DOHH2 (cell line): ENCODE measurements around the gene CREM.

Experiments
- H3F3A ChIP-seq: fragments of 200-600 bp; sonication (generic), shearing (Covaris generic); 2 replicates; pipeline ENCODE4 v1.6.0; 2016; ENCODE audit warnings: antibody characterized with exemption, mild to moderate bottlenecking; ENCODE audit not compliant: control insufficient read depth, insufficient read depth
- H3K27ac ChIP-seq: fragments of 200-600 bp; sonication (generic); 2 replicates; pipeline ENCODE4 v1.5.1; 2014; ENCODE audit warnings: low read depth, mild to moderate bottlenecking, low read length, moderate library complexity
- H3K27me3 ChIP-seq: fragments of 200-600 bp; sonication (generic); 2 replicates; pipeline ENCODE4 v1.6.1; 2014; ENCODE audit warnings: mild to moderate bottlenecking, low read length, mixed read lengths; ENCODE audit not compliant: control insufficient read depth
- H3K36me3 ChIP-seq: fragments of 200-600 bp; sonication (generic); 2 replicates; pipeline ENCODE4 v1.6.1; 2014; ENCODE audit warnings: mild to moderate bottlenecking, low read length, moderate library complexity, mixed read lengths; ENCODE audit not compliant: control insufficient read depth
- H3K4me1 ChIP-seq: fragments of 200-600 bp; sonication (generic); 2 replicates; pipeline ENCODE4 v1.6.1; 2014; ENCODE audit warnings: mild to moderate bottlenecking, low read length, mixed read lengths; ENCODE audit not compliant: control insufficient read depth
- H3K4me2 ChIP-seq: fragments of 200-600 bp; sonication (generic); 2 replicates; pipeline ENCODE4 v1.6.0; 2014; ENCODE audit warnings: mild to moderate bottlenecking, low read length, moderate library complexity
- H3K4me3 ChIP-seq: fragments of 200-600 bp; sonication (generic); 2 replicates; pipeline ENCODE4 v1.5.1; 2014; ENCODE audit warnings: mild to moderate bottlenecking, low read length, mixed read lengths
- H3K79me2 ChIP-seq: fragments of 200-600 bp; sonication (generic); 2 replicates; pipeline ENCODE4 v1.6.1; 2014; ENCODE audit warnings: mild to moderate bottlenecking, low read length, mixed read lengths; ENCODE audit not compliant: control insufficient read depth
- H3K9me2 ChIP-seq: fragments of 200-600 bp; sonication (generic); replicated peaks from 2 replicates; pipeline ENCODE4 v1.6.1; 2014; ENCODE audit warnings: mild to moderate bottlenecking, low read length, mixed read lengths; ENCODE audit not compliant: control insufficient read depth
- H3K9me3 ChIP-seq: fragments of 200-600 bp; sonication (generic); 2 replicates; pipeline ENCODE4 v1.6.1; 2014; ENCODE audit warnings: antibody characterized with exemption, low read length, mixed read lengths; ENCODE audit not compliant: control insufficient read depth, insufficient read depth
- H4K20me1 ChIP-seq: fragments of 200-600 bp; sonication (generic); 2 replicates; pipeline ENCODE4 v1.6.0; 2014; ENCODE audit warnings: low read depth, mild to moderate bottlenecking, antibody characterized with exemption, low read length, moderate library complexity; ENCODE audit not compliant: control insufficient read depth, insufficient read depth
- CTCF ChIP-seq: fragments of 200-600 bp; sonication (generic); IDR thresholded peaks from one replicate; pipeline ENCODE4 v1.5.1; 2014; ENCODE audit warnings: antibody characterized with exemption, mild to moderate bottlenecking, low read depth, low read length; ENCODE audit not compliant: poor library complexity, severe bottlenecking
- EZH2phosphoT487 ChIP-seq: fragments of 200-600 bp; sonication (generic); IDR thresholded peaks from 2 replicates; pipeline ENCODE4 v1.6.1; 2017; ENCODE audit warnings: borderline replicate concordance, mild to moderate bottlenecking, antibody characterized with exemption, low read length, moderate library complexity, mixed read lengths

The CREM gene

GRCh38 chr10:35192645-35193249 lies 66.1 kb downstream of the CREM start:
- TF ChIP-seq EZH2phosphoT487 (no peak), CTCF (no peak)
- no peak overlapping the region for H3K27ac ChIP-seq
- no peak overlapping the region for H3K4me2 ChIP-seq
- H4K20me1 ChIP-seq, result no peaks in the 10 kb centered on the region
- peaks cover 25% of the 10 kb centered on the region for H3F3A ChIP-seq
- no peaks in the 10 kb centered on the region for H3K9me2 ChIP-seq
- H3K36me3 ChIP-seq, result 0 out of 2 replicates have a peak, but pooled peaks cover 3% of the 10 kb centered on the region
- H3K4me1 ChIP-seq, result peaks cover 35% of the 10 kb centered on the region
- H3K79me2 ChIP-seq, result peaks cover 8% of the 10 kb centered on the region
- H3K4me3 ChIP-seq, result no peak overlapping the region
- no peaks in the 10 kb centered on the region for H3K9me3 ChIP-seq
- no peaks in the 10 kb centered on the region for H3K27me3 ChIP-seq

- H3K79me2 ChIP-seq, result peaks cover 11% of the 10 kb centered on the region
- peaks cover 25% of the 10 kb centered on the region for H3F3A ChIP-seq
- peak overlapping the region; percentile 97 for H3K27ac ChIP-seq
These were observed 67.8 kb downstream of the CREM start for GRCh38 chr10:35194471-35194870.

GRCh38 chr10:35194906-35195305 lies 68.3 kb downstream of the CREM start:
- peaks cover 11% of the 10 kb centered on the region for H3K79me2 ChIP-seq
- H3K27me3 ChIP-seq, result no peaks in the 10 kb centered on the region
- 0 out of 2 replicates have a peak, but pooled peaks cover 3% of the 10 kb centered on the region for H3K36me3 ChIP-seq
- peak overlapping the region; percentile 98 for H3K4me2 ChIP-seq
- TF ChIP-seq EZH2phosphoT487, result no peak
- TF ChIP-seq CTCF, result no peak
- H3F3A ChIP-seq, result peaks cover 25% of the 10 kb centered on the region
- no peaks in the 10 kb centered on the region for H4K20me1 ChIP-seq
- H3K9me2 ChIP-seq, result no peaks in the 10 kb centered on the region
- H3K27ac ChIP-seq, result peak overlapping the region; percentile 97
- no peaks in the 10 kb centered on the region for H3K9me3 ChIP-seq
- H3K4me3 ChIP-seq, result peak overlapping the region; percentile 92
- H3K4me1 ChIP-seq, result peaks cover 35% of the 10 kb centered on the region

More at GRCh38 chr10:35194471-35194870, 67.8 kb downstream of the CREM start:
- H4K20me1 ChIP-seq, result no peaks in the 10 kb centered on the region
- H3K4me1 ChIP-seq, result peaks cover 35% of the 10 kb centered on the region
- H3K4me2 ChIP-seq, result peak overlapping the region; percentile 98
- H3K4me3 ChIP-seq, result peak overlapping the region; percentile 92
- 0 out of 2 replicates have a peak, but pooled peaks cover 3% of the 10 kb centered on the region for H3K36me3 ChIP-seq
- no peaks in the 10 kb centered on the region for H3K9me2 ChIP-seq
- TF ChIP-seq CTCF (no peak), EZH2phosphoT487 (no peak)
- H3K9me3 ChIP-seq, result no peaks in the 10 kb centered on the region
- H3K27me3 ChIP-seq, result no peaks in the 10 kb centered on the region
